AG09319 (cell line): ENCODE data around the gene SPDYE11.
"Not testable (repeated sequence)": the region's sequence is repeated elsewhere in the genome, so short reads cannot be mapped to it uniquely, and the experiment has no call there.

Experiments used
- DNase-seq: peaks from one replicate; pipeline ENCODE4 v3.0.0-alpha.2; 2010; ENCODE audit warnings: low read depth; ENCODE audit errors: extremely low read depth

SPDYE11 gene, protein sequence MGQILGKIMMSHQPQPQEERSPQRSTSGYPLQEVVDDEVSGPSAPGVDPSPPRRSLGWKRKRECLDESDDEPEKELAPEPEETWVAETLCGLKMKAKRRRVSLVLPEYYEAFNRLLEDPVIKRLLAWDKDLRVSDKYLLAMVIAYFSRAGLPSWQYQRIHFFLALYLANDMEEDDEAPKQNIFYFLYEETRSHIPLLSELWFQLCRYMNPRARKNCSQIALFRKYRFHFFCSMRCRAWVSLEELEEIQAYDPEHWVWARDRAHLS

GRCh38 chr7:73057811-73058210 is at the start of gene SPDYE11:
Gene SPDYE11, minus strand, starts transcription at chr7:73057911. Its CDS starts 1,800 bp downstream, at chr7:73056111.
- not testable (repeated sequence) for DNase-seq

GRCh38 chr7:73085938-73086337 is 28.2 kb upstream of the SPDYE11 start, which contains the start of gene SPDYE9:
Gene SPDYE9, minus strand, starts transcription at chr7:73086038. Its CDS starts 1,800 bp downstream, at chr7:73084238.
- DNase-seq: not testable (repeated sequence)

DNA sequence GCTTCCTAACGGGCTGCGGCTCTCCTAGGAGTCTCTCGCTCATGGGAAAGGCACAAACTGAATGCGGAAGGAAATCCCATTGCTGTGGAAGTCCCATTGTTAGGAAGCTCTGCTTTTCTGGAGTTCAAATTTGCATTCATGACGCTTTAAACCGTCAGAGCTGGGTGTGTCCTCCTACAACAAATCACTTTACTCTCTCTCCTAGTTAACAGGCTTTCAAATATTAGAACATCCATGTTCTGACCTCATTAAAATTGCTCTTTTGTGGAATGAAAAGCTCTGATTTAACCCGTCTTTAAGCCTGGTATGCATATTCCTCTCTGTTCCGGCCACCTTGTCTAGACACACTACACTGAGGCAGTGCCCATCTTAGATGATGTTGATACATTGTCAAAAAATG is 28.0 kb downstream of the SPDYE11 start, which contains the start of gene SPDYE8:
TSS of gene SPDYE8 (minus strand) at position 101 of the 400 bp plus-strand sequence. CDS start 1,800 bp downstream, outside the sequence.
- not testable (repeated sequence) for DNase-seq

GRCh38 chr7:73006491-73006890 is 51.2 kb downstream of the SPDYE11 start:
- not testable (repeated sequence) for DNase-seq

DNA sequence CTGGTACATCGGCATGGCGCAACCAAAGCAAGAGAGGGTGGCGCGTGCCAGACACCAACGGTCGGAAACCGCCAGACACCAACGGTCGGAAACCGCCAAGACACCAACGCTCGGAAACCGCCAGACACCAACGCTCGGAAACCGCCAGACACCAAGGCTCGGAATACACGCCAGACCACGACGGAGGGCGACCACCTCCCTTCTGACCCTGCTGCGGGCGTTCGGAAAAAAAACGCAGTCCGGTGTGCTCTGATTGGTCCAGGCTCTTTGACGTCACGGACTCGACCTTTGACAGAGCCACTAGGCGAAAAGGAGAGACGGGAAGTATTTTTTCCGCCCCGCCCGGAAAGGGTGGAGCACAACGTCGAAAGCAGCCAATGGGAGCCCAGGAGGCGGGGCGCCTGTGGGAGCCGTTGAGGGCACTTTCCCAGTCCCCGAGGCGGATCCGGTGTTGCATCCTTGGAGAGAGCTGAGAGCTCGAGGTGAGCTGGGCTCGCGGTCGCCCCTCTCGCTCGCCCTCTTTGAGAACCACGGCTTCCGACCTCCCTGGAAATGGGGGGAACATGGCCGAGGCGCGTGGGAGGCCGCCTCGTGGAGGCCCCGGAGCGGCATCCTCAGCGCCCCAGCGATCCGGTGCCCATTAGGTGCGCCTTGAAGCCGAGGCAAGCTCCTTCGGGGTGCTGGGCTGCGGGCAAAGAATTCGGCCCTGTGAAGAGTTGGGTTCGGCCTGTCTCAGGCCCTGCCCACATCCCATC is 51.8 kb downstream of the SPDYE11 start:
- not testable (repeated sequence) for DNase-seq

GRCh38 chr7:73005356-73005692 is 52.4 kb downstream of the SPDYE11 start:
- not testable (repeated sequence) for DNase-seq

DNA sequence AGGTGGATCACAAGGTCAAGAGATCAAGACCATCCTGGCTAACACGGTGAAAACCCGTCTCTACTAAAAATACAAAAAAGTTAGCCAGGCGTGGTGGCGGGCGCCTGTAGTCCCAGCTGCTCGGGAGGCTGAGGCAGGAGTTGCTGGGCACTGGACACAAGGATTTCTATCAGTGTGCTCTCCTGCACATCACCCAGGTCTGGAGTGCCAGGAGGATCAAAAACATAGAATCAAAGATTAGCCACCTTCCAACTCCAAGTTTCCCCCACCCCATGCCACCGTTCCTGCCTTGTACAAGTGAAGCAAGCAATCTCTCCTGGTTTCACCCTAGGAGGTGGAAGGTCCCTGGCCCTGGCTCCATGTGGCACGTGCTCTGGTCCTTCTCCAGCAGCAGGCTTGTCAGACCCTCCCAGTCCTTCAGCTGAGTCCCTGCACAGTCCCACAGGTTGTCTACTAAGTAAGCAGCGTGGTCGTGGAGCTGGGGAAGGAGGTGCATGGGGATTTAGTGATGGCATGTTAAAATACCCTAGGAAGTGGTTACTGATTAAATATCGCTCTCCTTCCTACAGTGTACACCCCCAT is 59.7 kb downstream of the SPDYE11 start:
- not testable (repeated sequence) for DNase-seq
